ENCODE results near the gene HDDC3.
A peak's percentile ranks its signal among the peaks of the same experiment; 100 is the strongest.

HDDC3 gene

GRCh38 chr15:90931828-90932659 lies at the start of gene HDDC3:
Gene HDDC3 (minus strand): TSS chr15:90932549. CDS start chr15:90932540, 9 bp downstream.
- Histone ChIP-seq H3K4me3 (ENCODE audit: low read depth, low read length) (peak within 1 kb of the TSS; percentile 77), H3K36me3 (replicated peaks) (peaks cover 2% of the 10 kb centered on the region), H3K27me3 (replicated peaks) (no peaks in the 10 kb centered on the region), H3K27ac (no peak within 1 kb of the TSS)
- TF ChIP-seq CTCF (IDR thresholded peaks at IDR 0.05; ENCODE audit: low read depth, low read length, missing control alignments) = peak; percentile 86
- DNase-seq = peak; percentile 70
- in situ Hi-C loops (cut with HindIII; ENCODE audit: low pct_ligation_motif_present, low sequenced_read_pairs) = no loop called here

GRCh38 chr15:90982135-90982534 lies 49.8 kb upstream of the HDDC3 start:
- Histone ChIP-seq H3K36me3 (replicated peaks) (peaks cover 5% of the 10 kb centered on the region), H3K27ac (no peak overlapping the region), H3K4me3 (ENCODE audit: low read depth, low read length) (no peak overlapping the region), H3K27me3 (replicated peaks) (no peaks in the 10 kb centered on the region)
- DNase-seq = no peak
- in situ Hi-C loops (cut with HindIII; ENCODE audit: low pct_ligation_motif_present, low sequenced_read_pairs) = no loop called here
- no peak for TF ChIP-seq CTCF (IDR thresholded peaks at IDR 0.05; ENCODE audit: low read depth, low read length, missing control alignments)

GRCh38 chr15:90981681-90982080 lies 49.3 kb upstream of the HDDC3 start:
- H3K4me3 ChIP-seq (ENCODE audit: low read depth, low read length) = no peak overlapping the region

GRCh38 chr15:90979582-90979981 lies 47.2 kb upstream of the HDDC3 start:
- no peak overlapping the region for H3K27ac ChIP-seq
- no peak overlapping the region for H3K4me3 ChIP-seq (ENCODE audit: low read depth, low read length)
- TF ChIP-seq CTCF (IDR thresholded peaks at IDR 0.05; ENCODE audit: low read depth, low read length, missing control alignments) = no peak
- in situ Hi-C loops (cut with HindIII; ENCODE audit: low pct_ligation_motif_present, low sequenced_read_pairs) = no loop called here
- H3K27me3 ChIP-seq (replicated peaks) = no peaks in the 10 kb centered on the region
- peaks cover 8% of the 10 kb centered on the region for H3K36me3 ChIP-seq (replicated peaks)
- no peak for DNase-seq

More at GRCh38 chr15:90981681-90982080, 49.3 kb upstream of the HDDC3 start:
- H3K27ac ChIP-seq = no peak overlapping the region
- no peak for TF ChIP-seq CTCF (IDR thresholded peaks at IDR 0.05; ENCODE audit: low read depth, low read length, missing control alignments)
- DNase-seq = no peak
- in situ Hi-C loops (cut with HindIII; ENCODE audit: low pct_ligation_motif_present, low sequenced_read_pairs) = no loop called here
- H3K36me3 ChIP-seq (replicated peaks) = peaks cover 5% of the 10 kb centered on the region
- H3K27me3 ChIP-seq (replicated peaks) = no peaks in the 10 kb centered on the region

GRCh38 chr15:90974216-90974615 lies 41.9 kb upstream of the HDDC3 start:
- no peaks in the 10 kb centered on the region for H3K27me3 ChIP-seq (replicated peaks)
- no peak overlapping the region for H3K27ac ChIP-seq
- no peak for TF ChIP-seq CTCF (IDR thresholded peaks at IDR 0.05; ENCODE audit: low read depth, low read length, missing control alignments)
- no peak for DNase-seq
- in situ Hi-C loops (cut with HindIII; ENCODE audit: low pct_ligation_motif_present, low sequenced_read_pairs) = no loop called here
- H3K36me3 ChIP-seq (replicated peaks) = peaks cover 16% of the 10 kb centered on the region
- H3K4me3 ChIP-seq (ENCODE audit: low read depth, low read length) = no peak overlapping the region
